Fibroblast of the aortic adventitia (primary cell): Measurements from ENCODE around the gene MCU. TPM values are rescaled to one million over a fixed set of nuclear protein-coding genes. Genes with fewer than 3 reads are reported as not detected.

Source experiments
- DNase-seq: peaks from one replicate; pipeline ENCODE4 v3.0.0-alpha.2; 2010; ENCODE audit warnings: low read depth
- H3K4me3 ChIP-seq: 2 replicates; pipeline ENCODE4 v1.5.1; 2011; ENCODE audit warnings: low read depth, mild to moderate bottlenecking, control low read depth, low read length, moderate library complexity
- CTCF ChIP-seq: IDR thresholded peaks from 2 replicates; pipeline ENCODE4 v1.5.1; 2011; ENCODE audit warnings: mild to moderate bottlenecking, low read length, control low read depth, inconsistent platforms; ENCODE audit not compliant: insufficient read depth
- total RNA-seq: library from RNA; depleted of rRNA; stranded (reverse); fragments of >200 nt; gene quantifications from 2 replicates; pipeline ENCODE4 v1.2.3, GENCODE V29; 2012; ENCODE audit warnings: low replicate concordance

MCU gene
- total RNA-seq, 1 donor: 32.5 TPM

GRCh38 chr10:72785409-72785808 is 93.5 kb downstream of the MCU start:
- H3K4me3 ChIP-seq: no peak overlapping the region
- TF ChIP-seq CTCF: no peak
- peak; percentile 34 for DNase-seq

- no peak overlapping the region for H3K4me3 ChIP-seq
- DNase-seq: no peak
- TF ChIP-seq CTCF: no peak
Measured at GRCh38 chr10:72790216-72790990, 98.5 kb downstream of the MCU start.

- DNase-seq: no peak
- TF ChIP-seq CTCF: no peak
Measured at GRCh38 chr10:72792288-72792687, 100.3 kb downstream of the MCU start.

GRCh38 chr10:72793752-72794151 is 101.8 kb downstream of the MCU start:
- H3K4me3 ChIP-seq: no peak overlapping the region
- no peak for DNase-seq
- TF ChIP-seq CTCF: no peak

More at GRCh38 chr10:72792288-72792687, 100.3 kb downstream of the MCU start:
- no peak overlapping the region for H3K4me3 ChIP-seq

- no peak for TF ChIP-seq CTCF
- peak; percentile 60 for DNase-seq
Measured at GRCh38 chr10:72794260-72794659, 102.3 kb downstream of the MCU start.

GRCh38 chr10:72796042-72796441 is 104.1 kb downstream of the MCU start:
- peak; percentile 56 for DNase-seq
- no peak for TF ChIP-seq CTCF
- H3K4me3 ChIP-seq: no peak overlapping the region

More at GRCh38 chr10:72794260-72794659, 102.3 kb downstream of the MCU start:
- H3K4me3 ChIP-seq: no peak overlapping the region
